H9 (cell line): Measurements from ENCODE around the gene DYRK3. TPM values are rescaled to one million over a fixed set of nuclear protein-coding genes. Genes with fewer than 3 reads are reported as not detected.
A peak's percentile ranks its signal among the peaks of the same experiment; 100 is the strongest.

Source experiments
- DNase-seq: peaks from one replicate; pipeline ENCODE4 v3.0.0-alpha.2; 2017
- H2AFZ ChIP-seq: one replicate; pipeline ENCODE4 v1.6.1; 2013; ENCODE audit warnings: mild to moderate bottlenecking, low read length, control low read depth, moderate library complexity
- H2AK5ac ChIP-seq: 2 replicates; pipeline ENCODE4 v1.6.1; 2013; ENCODE audit warnings: low read length, control low read depth, mixed read lengths; ENCODE audit not compliant: insufficient read length
- H2BK120ac ChIP-seq: one replicate; pipeline ENCODE4 v1.6.1; 2013; ENCODE audit warnings: low read depth, mild to moderate bottlenecking, low read length, control low read depth, inconsistent platforms; ENCODE audit not compliant: poor library complexity, severe bottlenecking
- H2BK12ac ChIP-seq: 2 replicates; pipeline ENCODE4 v1.6.1; 2013; ENCODE audit warnings: low read length, control low read depth, mixed read lengths, low read depth; ENCODE audit not compliant: insufficient read length
- H2BK15ac ChIP-seq: 2 replicates; pipeline ENCODE4 v1.6.1; 2013; ENCODE audit warnings: low read depth, low read length, control low read depth
- H2BK20ac ChIP-seq: one replicate; pipeline ENCODE4 v1.6.1; 2013; ENCODE audit warnings: low read depth, mild to moderate bottlenecking, low read length, control low read depth, inconsistent platforms; ENCODE audit not compliant: poor library complexity, severe bottlenecking
- H2BK5ac ChIP-seq: 2 replicates; pipeline ENCODE4 v1.6.1; 2013; ENCODE audit warnings: low read length, control low read depth, mixed read lengths; ENCODE audit not compliant: insufficient read length
- H3K14ac ChIP-seq: 2 replicates; pipeline ENCODE4 v1.6.1; 2013; ENCODE audit warnings: low read length, control low read depth; ENCODE audit not compliant: insufficient read depth
- H3K18ac ChIP-seq: 2 replicates; pipeline ENCODE4 v1.6.1; 2013; ENCODE audit warnings: low read depth, mild to moderate bottlenecking, mixed read lengths, low read length, control low read depth; ENCODE audit not compliant: insufficient read length
- H3K23ac ChIP-seq: 2 replicates; pipeline ENCODE4 v1.6.1; 2013; ENCODE audit warnings: low read length, control low read depth, mixed read lengths, low read depth; ENCODE audit not compliant: insufficient read length
- H3K23me2 ChIP-seq: 2 replicates; pipeline ENCODE4 v1.6.1; 2013; ENCODE audit warnings: low read depth, mild to moderate bottlenecking, mixed read lengths, low read length, control low read depth; ENCODE audit not compliant: insufficient read length, poor library complexity, severe bottlenecking
- H3K27ac ChIP-seq: 2 replicates; pipeline ENCODE4 v1.5.1; 2013; ENCODE audit warnings: low read length, control low read depth, mixed read lengths, low read depth; ENCODE audit not compliant: insufficient read length
- H3K27me3 ChIP-seq: 2 replicates; pipeline ENCODE4 v1.6.1; 2013; ENCODE audit warnings: low read length, control low read depth, inconsistent platforms; ENCODE audit not compliant: insufficient read depth
- H3K4ac ChIP-seq: 2 replicates; pipeline ENCODE4 v1.6.1; 2013; ENCODE audit warnings: low read depth, mild to moderate bottlenecking, control low read depth, inconsistent platforms, low read length, moderate library complexity
- H3K4me1 ChIP-seq: 2 replicates; pipeline ENCODE4 v1.6.1; 2013; ENCODE audit warnings: low read length, control low read depth, inconsistent platforms; ENCODE audit not compliant: insufficient read depth
- H3K4me2 ChIP-seq: 2 replicates; pipeline ENCODE4 v1.6.1; 2013; ENCODE audit warnings: low read length, control low read depth, mixed read lengths; ENCODE audit not compliant: insufficient read length, insufficient read depth
- H3K56ac ChIP-seq: 2 replicates; pipeline ENCODE4 v1.6.1; 2013; ENCODE audit warnings: low read depth, mild to moderate bottlenecking, mixed read lengths, low read length, control low read depth; ENCODE audit not compliant: insufficient read length
- H3K79me1 ChIP-seq: 2 replicates; pipeline ENCODE4 v1.6.1; 2013; ENCODE audit warnings: low read depth, mild to moderate bottlenecking, moderate library complexity, low read length, control low read depth, inconsistent platforms; ENCODE audit not compliant: insufficient read depth, poor library complexity, severe bottlenecking
- H3K79me2 ChIP-seq: 2 replicates; pipeline ENCODE4 v1.6.1; 2013; ENCODE audit warnings: low read length, control low read depth, inconsistent platforms; ENCODE audit not compliant: insufficient read depth
- H3K9ac ChIP-seq: 2 replicates; pipeline ENCODE4 v1.6.1; 2013; ENCODE audit warnings: low read length, control low read depth, mixed read lengths; ENCODE audit not compliant: insufficient read length; ENCODE audit errors: extremely low read depth
- H3K9me3 ChIP-seq: one replicate; pipeline ENCODE4 v1.6.1; 2013; ENCODE audit warnings: low read depth, low read length, inconsistent platforms; ENCODE audit not compliant: control insufficient read depth
- H3T11ph ChIP-seq: one replicate; pipeline ENCODE4 v1.6.1; 2013; ENCODE audit warnings: mild to moderate bottlenecking, low read length, control low read depth, inconsistent platforms
- H4K20me1 ChIP-seq: one replicate; pipeline ENCODE4 v1.6.1; 2013; ENCODE audit not compliant: control insufficient read depth, insufficient read length, insufficient read depth
- H4K5ac ChIP-seq: 2 replicates; pipeline ENCODE4 v1.6.1; 2013; ENCODE audit warnings: low read depth, mild to moderate bottlenecking, mixed read lengths, low read length, control low read depth; ENCODE audit not compliant: insufficient read length
- H4K8ac ChIP-seq: replicated peaks from 2 replicates; pipeline ENCODE4 v1.6.1; 2013; ENCODE audit warnings: low read length, control low read depth, mixed read lengths, low read depth; ENCODE audit not compliant: insufficient read length
- H4K91ac ChIP-seq: 2 replicates; pipeline ENCODE4 v1.6.1; 2013; ENCODE audit warnings: low read depth, mild to moderate bottlenecking, moderate library complexity, mixed read lengths, low read length, control low read depth; ENCODE audit not compliant: insufficient read length
- H3K27ac Mint-ChIP-seq, 3 experiments: 2 replicates in 2 of 3; 3 replicates in 1 of 3; pipeline ENCODE4 v1.8.0; 2020 to 2021; ENCODE audit warnings: mixed read lengths in 3 of 3, mild to moderate bottlenecking in 1 of 3, moderate library complexity in 1 of 3
- H3K27me3 Mint-ChIP-seq: 2 replicates; pipeline ENCODE4 v1.8.0; 2021; ENCODE audit warnings: low read depth, mild to moderate bottlenecking, moderate library complexity, mixed read lengths
- H3K36me3 Mint-ChIP-seq, 3 experiments: 2 replicates in 2 of 3; 3 replicates in 1 of 3; pipeline ENCODE4 v1.8.0; 2020 to 2021; ENCODE audit warnings: low read depth in 3 of 3, mixed read lengths in 3 of 3; ENCODE audit not compliant: insufficient read depth in 1 of 3
- H3K4me1 Mint-ChIP-seq, 2 experiments: 2 replicates each; pipeline ENCODE4 v1.8.0; 2020; ENCODE audit warnings: mixed read lengths in 2 of 2
- H3K4me3 Mint-ChIP-seq, 2 experiments: 2 replicates in 1 of 2; 3 replicates in 1 of 2; pipeline ENCODE4 v1.8.0; 2020 to 2021; ENCODE audit warnings: mild to moderate bottlenecking in 2 of 2, mixed read lengths in 2 of 2, moderate library complexity in 1 of 2
- H3K9me3 Mint-ChIP-seq, 2 experiments: 2 replicates in 1 of 2; 3 replicates in 1 of 2; pipeline ENCODE4 v1.8.0; 2020; ENCODE audit warnings: mild to moderate bottlenecking in 2 of 2, mixed read lengths in 2 of 2, moderate library complexity in 1 of 2
- WGBS: extraction: QIAGEN DNeasy Blood & Tissue Kit; methylation state at CpG from one replicate; pipeline ENCODE4 v1.1.7; 2013; ENCODE audit warnings: missing lambda C conversion rate, low lambda C conversion rate, mixed read lengths; ENCODE audit not compliant: insufficient read length; ENCODE audit errors: extremely low coverage; 5-methylcytosine and 5-hydroxymethylcytosine counted together
- total RNA-seq: library from RNA; stranded (reverse); gene quantifications from 2 replicates; pipeline ENCODE4 v1.2.1, GENCODE V29; 2021
- TF ChIP-seq, protein P1 (sequence below): fragments of 200-600 bp; sonication (generic); conservative IDR thresholded peaks from 3 replicates; pipeline ENCODE4 v1.8.0; 2021; ENCODE audit warnings: antibody characterized with exemption, mild to moderate bottlenecking

DYRK3 gene
- total RNA-seq, 1 experiment from 2014 or later = 4.7 TPM

- Histone ChIP-seq H3K27ac (no peak overlapping the region), H3K79me2 (no peaks in the 10 kb centered on the region), H3K9me3 (no peaks in the 10 kb centered on the region), H4K91ac (no peak overlapping the region), H2BK120ac (no peak overlapping the region), H3K18ac (no peak overlapping the region), H3T11ph (no peak overlapping the region), H2BK15ac (no peak overlapping the region), H3K56ac (no peak overlapping the region), H4K20me1 (no peaks in the 10 kb centered on the region), H2BK20ac (no peak overlapping the region), H2AK5ac (no peak overlapping the region), H3K4me2 (no peak overlapping the region), H3K23me2 (no peaks in the 10 kb centered on the region), H2BK5ac (no peak overlapping the region), H2BK12ac (no peak overlapping the region), H2AFZ (no peak overlapping the region), H3K27me3 (no peaks in the 10 kb centered on the region), H4K5ac (no peak overlapping the region), H3K23ac (no peak overlapping the region), H4K8ac (no peak overlapping the region), H3K4ac (no peak overlapping the region), H3K4me1 (peaks cover 6% of the 10 kb centered on the region; the same call in 1 of the 2 replicates), H3K79me1 (no peaks in the 10 kb centered on the region), H3K14ac (no peak overlapping the region), H3K9ac (no peak overlapping the region)
- no peaks in the 10 kb centered on the region for H3K36me3 Mint-ChIP-seq
- H3K9me3 Mint-ChIP-seq = no peaks in the 10 kb centered on the region
- TF ChIP-seq, protein P1, sequence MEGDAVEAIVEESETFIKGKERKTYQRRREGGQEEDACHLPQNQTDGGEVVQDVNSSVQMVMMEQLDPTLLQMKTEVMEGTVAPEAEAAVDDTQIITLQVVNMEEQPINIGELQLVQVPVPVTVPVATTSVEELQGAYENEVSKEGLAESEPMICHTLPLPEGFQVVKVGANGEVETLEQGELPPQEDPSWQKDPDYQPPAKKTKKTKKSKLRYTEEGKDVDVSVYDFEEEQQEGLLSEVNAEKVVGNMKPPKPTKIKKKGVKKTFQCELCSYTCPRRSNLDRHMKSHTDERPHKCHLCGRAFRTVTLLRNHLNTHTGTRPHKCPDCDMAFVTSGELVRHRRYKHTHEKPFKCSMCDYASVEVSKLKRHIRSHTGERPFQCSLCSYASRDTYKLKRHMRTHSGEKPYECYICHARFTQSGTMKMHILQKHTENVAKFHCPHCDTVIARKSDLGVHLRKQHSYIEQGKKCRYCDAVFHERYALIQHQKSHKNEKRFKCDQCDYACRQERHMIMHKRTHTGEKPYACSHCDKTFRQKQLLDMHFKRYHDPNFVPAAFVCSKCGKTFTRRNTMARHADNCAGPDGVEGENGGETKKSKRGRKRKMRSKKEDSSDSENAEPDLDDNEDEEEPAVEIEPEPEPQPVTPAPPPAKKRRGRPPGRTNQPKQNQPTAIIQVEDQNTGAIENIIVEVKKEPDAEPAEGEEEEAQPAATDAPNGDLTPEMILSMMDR = no peak
- no CpG with 5 or more reads among the region's 1 CpG for WGBS
- peaks cover 16% of the 10 kb centered on the region for H3K27me3 Mint-ChIP-seq
- no peak overlapping the region for H3K4me3 Mint-ChIP-seq
- peak overlapping the region in 1 of 3 experiments; percentile 61; a peak in 2 of 7 replicates for H3K27ac Mint-ChIP-seq
- H3K4me1 Mint-ChIP-seq = peaks cover 2 to 3% of the 10 kb centered on the region in 2 experiments
- no peak for DNase-seq
Measured at GRCh38 chr1:206674745-206675175, 39.4 kb downstream of the DYRK3 start.
